ENCODE results near the gene VSIG8.

DNA sequence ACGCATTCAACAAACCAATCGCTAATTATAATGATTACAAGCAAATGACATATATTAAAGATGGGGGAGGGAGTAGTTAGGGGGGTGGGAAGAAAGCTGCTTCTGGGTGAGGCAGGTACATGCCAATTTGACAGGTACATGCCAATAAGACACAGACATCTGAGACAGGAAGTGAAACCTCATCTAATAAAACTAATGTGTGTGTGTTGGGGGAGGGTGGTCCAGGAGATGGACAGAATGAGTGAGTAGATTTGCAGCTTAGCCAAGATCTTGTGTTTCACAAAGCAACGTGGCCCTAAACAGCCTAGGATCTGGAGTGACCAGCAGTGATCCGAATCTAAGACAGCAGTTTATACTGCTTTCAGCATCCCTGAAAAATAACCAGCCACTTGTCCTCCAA, 26.7 kb upstream of the VSIG8 start:
- TF ChIP-seq, protein P1, sequence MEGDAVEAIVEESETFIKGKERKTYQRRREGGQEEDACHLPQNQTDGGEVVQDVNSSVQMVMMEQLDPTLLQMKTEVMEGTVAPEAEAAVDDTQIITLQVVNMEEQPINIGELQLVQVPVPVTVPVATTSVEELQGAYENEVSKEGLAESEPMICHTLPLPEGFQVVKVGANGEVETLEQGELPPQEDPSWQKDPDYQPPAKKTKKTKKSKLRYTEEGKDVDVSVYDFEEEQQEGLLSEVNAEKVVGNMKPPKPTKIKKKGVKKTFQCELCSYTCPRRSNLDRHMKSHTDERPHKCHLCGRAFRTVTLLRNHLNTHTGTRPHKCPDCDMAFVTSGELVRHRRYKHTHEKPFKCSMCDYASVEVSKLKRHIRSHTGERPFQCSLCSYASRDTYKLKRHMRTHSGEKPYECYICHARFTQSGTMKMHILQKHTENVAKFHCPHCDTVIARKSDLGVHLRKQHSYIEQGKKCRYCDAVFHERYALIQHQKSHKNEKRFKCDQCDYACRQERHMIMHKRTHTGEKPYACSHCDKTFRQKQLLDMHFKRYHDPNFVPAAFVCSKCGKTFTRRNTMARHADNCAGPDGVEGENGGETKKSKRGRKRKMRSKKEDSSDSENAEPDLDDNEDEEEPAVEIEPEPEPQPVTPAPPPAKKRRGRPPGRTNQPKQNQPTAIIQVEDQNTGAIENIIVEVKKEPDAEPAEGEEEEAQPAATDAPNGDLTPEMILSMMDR (IDR thresholded peaks at IDR 0.05; ENCODE audit: low read depth, low read length), result no peak
- TF ChIP-seq EZH2phosphoT487 (IDR thresholded peaks at IDR 0.05; ENCODE audit: low read depth), result no peak

All from OCI-LY3 (cell line).